ENCODE data around the gene DDHD1.

DNA sequence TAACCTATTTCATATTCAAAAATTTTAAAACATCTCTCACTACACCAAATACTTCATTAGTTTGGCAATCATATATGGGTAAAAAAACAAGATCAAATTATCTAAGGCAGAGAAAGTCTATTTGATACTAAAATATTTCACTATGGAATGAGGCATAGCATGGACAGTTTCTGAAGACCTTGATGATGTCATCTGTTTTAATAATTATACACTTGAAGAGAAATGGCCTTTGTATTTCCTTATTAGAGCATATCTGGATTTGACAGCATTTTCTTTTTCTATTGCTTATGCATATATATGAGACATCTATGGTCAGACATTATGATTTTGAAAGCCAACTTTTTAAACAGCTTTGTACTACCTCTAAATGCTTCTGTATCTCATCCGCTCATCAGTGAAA, 88.6 kb downstream of the DDHD1 start:
- TF ChIP-seq, protein P1, sequence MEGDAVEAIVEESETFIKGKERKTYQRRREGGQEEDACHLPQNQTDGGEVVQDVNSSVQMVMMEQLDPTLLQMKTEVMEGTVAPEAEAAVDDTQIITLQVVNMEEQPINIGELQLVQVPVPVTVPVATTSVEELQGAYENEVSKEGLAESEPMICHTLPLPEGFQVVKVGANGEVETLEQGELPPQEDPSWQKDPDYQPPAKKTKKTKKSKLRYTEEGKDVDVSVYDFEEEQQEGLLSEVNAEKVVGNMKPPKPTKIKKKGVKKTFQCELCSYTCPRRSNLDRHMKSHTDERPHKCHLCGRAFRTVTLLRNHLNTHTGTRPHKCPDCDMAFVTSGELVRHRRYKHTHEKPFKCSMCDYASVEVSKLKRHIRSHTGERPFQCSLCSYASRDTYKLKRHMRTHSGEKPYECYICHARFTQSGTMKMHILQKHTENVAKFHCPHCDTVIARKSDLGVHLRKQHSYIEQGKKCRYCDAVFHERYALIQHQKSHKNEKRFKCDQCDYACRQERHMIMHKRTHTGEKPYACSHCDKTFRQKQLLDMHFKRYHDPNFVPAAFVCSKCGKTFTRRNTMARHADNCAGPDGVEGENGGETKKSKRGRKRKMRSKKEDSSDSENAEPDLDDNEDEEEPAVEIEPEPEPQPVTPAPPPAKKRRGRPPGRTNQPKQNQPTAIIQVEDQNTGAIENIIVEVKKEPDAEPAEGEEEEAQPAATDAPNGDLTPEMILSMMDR (conservative IDR thresholded peaks at IDR 0.05; ENCODE audit: low read depth, low read length): no peak
- TF ChIP-seq EZH2 (IDR thresholded peaks at IDR 0.05; ENCODE audit: low read length, unreplicated experiment): no peak
